Measurements from ENCODE around the gene RGS16.

DNA sequence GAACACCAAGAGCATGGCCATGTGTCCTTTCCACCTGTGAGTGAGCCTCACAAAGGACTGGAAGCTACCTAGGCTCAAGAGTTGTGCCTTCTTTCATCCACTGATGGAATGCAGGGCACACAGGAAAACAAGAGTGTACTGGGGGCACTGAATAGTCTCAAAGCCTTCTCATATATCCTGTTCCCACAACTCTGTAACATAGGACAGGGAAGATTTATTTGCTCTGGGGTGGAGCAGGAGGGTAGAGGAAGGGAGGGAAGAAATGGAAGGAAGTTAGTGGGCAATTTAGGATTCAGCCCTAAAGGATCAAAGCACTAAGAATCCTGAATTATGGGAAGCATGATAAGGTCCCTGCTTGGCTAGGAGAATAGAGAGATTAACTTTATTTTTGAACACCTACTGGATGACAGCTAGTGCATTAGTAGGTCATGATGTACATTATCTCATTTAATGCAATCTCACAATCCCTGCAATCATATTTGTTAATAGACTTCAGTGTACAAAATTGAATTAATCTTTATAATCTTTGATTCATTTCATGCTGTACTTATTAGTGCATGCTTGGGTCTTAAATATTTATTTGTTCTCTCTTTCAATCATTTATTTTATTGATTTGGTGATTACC lies 27.0 kb upstream of the RGS16 start:
- TF ChIP-seq, protein P1, sequence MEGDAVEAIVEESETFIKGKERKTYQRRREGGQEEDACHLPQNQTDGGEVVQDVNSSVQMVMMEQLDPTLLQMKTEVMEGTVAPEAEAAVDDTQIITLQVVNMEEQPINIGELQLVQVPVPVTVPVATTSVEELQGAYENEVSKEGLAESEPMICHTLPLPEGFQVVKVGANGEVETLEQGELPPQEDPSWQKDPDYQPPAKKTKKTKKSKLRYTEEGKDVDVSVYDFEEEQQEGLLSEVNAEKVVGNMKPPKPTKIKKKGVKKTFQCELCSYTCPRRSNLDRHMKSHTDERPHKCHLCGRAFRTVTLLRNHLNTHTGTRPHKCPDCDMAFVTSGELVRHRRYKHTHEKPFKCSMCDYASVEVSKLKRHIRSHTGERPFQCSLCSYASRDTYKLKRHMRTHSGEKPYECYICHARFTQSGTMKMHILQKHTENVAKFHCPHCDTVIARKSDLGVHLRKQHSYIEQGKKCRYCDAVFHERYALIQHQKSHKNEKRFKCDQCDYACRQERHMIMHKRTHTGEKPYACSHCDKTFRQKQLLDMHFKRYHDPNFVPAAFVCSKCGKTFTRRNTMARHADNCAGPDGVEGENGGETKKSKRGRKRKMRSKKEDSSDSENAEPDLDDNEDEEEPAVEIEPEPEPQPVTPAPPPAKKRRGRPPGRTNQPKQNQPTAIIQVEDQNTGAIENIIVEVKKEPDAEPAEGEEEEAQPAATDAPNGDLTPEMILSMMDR (IDR thresholded peaks at IDR 0.05; ENCODE audit: insufficient read depth, low read length) = no peak
- TF ChIP-seq SPI1 (IDR thresholded peaks at IDR 0.05; ENCODE audit: borderline replicate concordance, low read depth) (no peak), POLR2AphosphoS5 (IDR thresholded peaks at IDR 0.05; ENCODE audit: low read depth) (no peak)
